Ovary (tissue), 3 donors: ENCODE measurements around the gene ABI1.

Experiments used
- POLR2A ChIP-seq: fragments of 450-650 bp; IDR thresholded peaks from one replicate; pipeline ENCODE4 v1.6.1; 2017; ENCODE audit warnings: antibody characterized with exemption, mild to moderate bottlenecking, moderate library complexity
- TF ChIP-seq, protein P1 (sequence below), 3 donors: fragments of 450-650 bp in 2 of 3; fragments of 200-600 bp in 1 of 3; IDR thresholded peaks; one replicate each; pipeline versions ENCODE4 v1.5.1 to v1.8.0; 2016 to 2022; ENCODE audit warnings: antibody characterized with exemption in 3 of 3, mild to moderate bottlenecking in 1 of 3
- donor health status: DM: no; HTN: no; CAD: no.

DNA sequence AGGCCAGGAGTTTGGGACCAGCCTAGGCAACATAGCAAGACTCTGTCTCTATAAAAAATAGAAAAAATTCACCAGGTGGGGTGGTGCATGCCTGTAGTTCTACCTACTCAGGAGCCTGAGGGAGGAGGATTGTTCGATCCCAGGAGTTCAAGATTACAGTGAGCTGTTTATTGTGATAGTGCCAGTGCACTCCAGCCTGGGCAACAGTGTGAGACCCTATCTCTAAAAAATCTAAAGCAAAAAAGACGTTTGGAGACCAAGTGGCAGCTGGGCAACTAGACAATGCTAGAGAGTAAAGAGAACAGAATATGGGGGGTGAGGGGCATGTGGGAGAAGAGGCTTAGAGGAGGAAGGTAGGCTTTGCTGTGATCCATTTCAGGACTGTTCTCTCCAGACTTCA lies 161.8 kb downstream of the ABI1 start:
- TF ChIP-seq, protein P1, sequence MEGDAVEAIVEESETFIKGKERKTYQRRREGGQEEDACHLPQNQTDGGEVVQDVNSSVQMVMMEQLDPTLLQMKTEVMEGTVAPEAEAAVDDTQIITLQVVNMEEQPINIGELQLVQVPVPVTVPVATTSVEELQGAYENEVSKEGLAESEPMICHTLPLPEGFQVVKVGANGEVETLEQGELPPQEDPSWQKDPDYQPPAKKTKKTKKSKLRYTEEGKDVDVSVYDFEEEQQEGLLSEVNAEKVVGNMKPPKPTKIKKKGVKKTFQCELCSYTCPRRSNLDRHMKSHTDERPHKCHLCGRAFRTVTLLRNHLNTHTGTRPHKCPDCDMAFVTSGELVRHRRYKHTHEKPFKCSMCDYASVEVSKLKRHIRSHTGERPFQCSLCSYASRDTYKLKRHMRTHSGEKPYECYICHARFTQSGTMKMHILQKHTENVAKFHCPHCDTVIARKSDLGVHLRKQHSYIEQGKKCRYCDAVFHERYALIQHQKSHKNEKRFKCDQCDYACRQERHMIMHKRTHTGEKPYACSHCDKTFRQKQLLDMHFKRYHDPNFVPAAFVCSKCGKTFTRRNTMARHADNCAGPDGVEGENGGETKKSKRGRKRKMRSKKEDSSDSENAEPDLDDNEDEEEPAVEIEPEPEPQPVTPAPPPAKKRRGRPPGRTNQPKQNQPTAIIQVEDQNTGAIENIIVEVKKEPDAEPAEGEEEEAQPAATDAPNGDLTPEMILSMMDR (IDR thresholded peaks at IDR 0.05): no peak
- no peak for TF ChIP-seq POLR2A
